ENCODE results near the gene PLA2G4E.

Gene PLA2G4E

GRCh38 chr15:41950127-41950483 is 70.7 kb downstream of the PLA2G4E start:
- peaks cover 0 to 11% of the 10 kb centered on the region in 2 donors for H3K36me3 ChIP-seq (ENCODE audit: control insufficient read depth in 2 of 2, insufficient read depth in 2 of 2, low read length in 2 of 2)
- no peak overlapping the region for H3K9ac ChIP-seq (ENCODE audit: low read length in 2 of 2)
- H3K27me3 ChIP-seq (ENCODE audit: control insufficient read depth in 1 of 2, insufficient read depth in 2 of 2, low read length in 2 of 2) = no peaks in the 10 kb centered on the region
- no peak overlapping the region for H3K27ac ChIP-seq (ENCODE audit: low read length)
- no peaks in the 10 kb centered on the region for H3K9me3 ChIP-seq (ENCODE audit: control insufficient read depth in 2 of 2, low read length in 2 of 2)
- H3K4me3 ChIP-seq (ENCODE audit: low read length in 2 of 2) = no peak overlapping the region
- H3K4me1 ChIP-seq (ENCODE audit: control insufficient read depth, insufficient read depth, low read length) = peaks cover 6% of the 10 kb centered on the region

- Histone ChIP-seq H3K4me3 (ENCODE audit: low read length in 2 of 2) (no peak overlapping the region), H3K27me3 (ENCODE audit: control insufficient read depth in 1 of 2, insufficient read depth in 2 of 2, low read length in 2 of 2) (no peaks in the 10 kb centered on the region), H3K4me1 (ENCODE audit: control insufficient read depth, insufficient read depth, low read length) (peaks cover 8% of the 10 kb centered on the region), H3K9me3 (ENCODE audit: control insufficient read depth in 2 of 2, low read length in 2 of 2) (no peaks in the 10 kb centered on the region), H3K27ac (ENCODE audit: low read length) (no peak overlapping the region), H3K9ac (ENCODE audit: low read length in 2 of 2) (no peak overlapping the region), H3K36me3 (ENCODE audit: control insufficient read depth in 2 of 2, insufficient read depth in 2 of 2, low read length in 2 of 2) (peaks cover 0 to 11% of the 10 kb centered on the region in 2 donors)
Measured at GRCh38 chr15:41949401-41950126, 71.3 kb downstream of the PLA2G4E start.

- Histone ChIP-seq H3K4me1 (ENCODE audit: control insufficient read depth, insufficient read depth, low read length) (peaks cover 19% of the 10 kb centered on the region), H3K27me3 (ENCODE audit: control insufficient read depth in 1 of 2, insufficient read depth in 2 of 2, low read length in 2 of 2) (no peaks in the 10 kb centered on the region), H3K9ac (ENCODE audit: low read length in 2 of 2) (no peak overlapping the region), H3K27ac (ENCODE audit: low read length) (no peak overlapping the region), H3K4me3 (ENCODE audit: low read length in 2 of 2) (no peak overlapping the region), H3K36me3 (ENCODE audit: control insufficient read depth in 2 of 2, insufficient read depth in 2 of 2, low read length in 2 of 2) (peaks cover 0 to 9% of the 10 kb centered on the region in 2 donors), H3K9me3 (ENCODE audit: control insufficient read depth in 2 of 2, low read length in 2 of 2) (no peaks in the 10 kb centered on the region)
Measured at GRCh38 chr15:41948490-41948889, 72.4 kb downstream of the PLA2G4E start.

GRCh38 chr15:41946970-41947369 is 73.9 kb downstream of the PLA2G4E start:
- Histone ChIP-seq H3K9me3 (ENCODE audit: control insufficient read depth in 2 of 2, low read length in 2 of 2) (no peaks in the 10 kb centered on the region), H3K4me3 (ENCODE audit: low read length in 2 of 2) (no peak overlapping the region), H3K27ac (ENCODE audit: low read length) (no peak overlapping the region), H3K9ac (ENCODE audit: low read length in 2 of 2) (no peak overlapping the region), H3K27me3 (ENCODE audit: control insufficient read depth in 1 of 2, insufficient read depth in 2 of 2, low read length in 2 of 2) (no peaks in the 10 kb centered on the region), H3K36me3 (ENCODE audit: control insufficient read depth in 2 of 2, insufficient read depth in 2 of 2, low read length in 2 of 2) (peaks cover 0 to 2% of the 10 kb centered on the region in 2 donors), H3K4me1 (ENCODE audit: control insufficient read depth, insufficient read depth, low read length) (peaks cover 19% of the 10 kb centered on the region)

- no peak overlapping the region for H3K9ac ChIP-seq (ENCODE audit: low read length in 2 of 2)
- H3K4me3 ChIP-seq (ENCODE audit: low read length in 2 of 2) = no peak overlapping the region
- H3K36me3 ChIP-seq (ENCODE audit: control insufficient read depth in 2 of 2, insufficient read depth in 2 of 2, low read length in 2 of 2) = no peaks in the 10 kb centered on the region
- H3K27me3 ChIP-seq (ENCODE audit: control insufficient read depth in 1 of 2, insufficient read depth in 2 of 2, low read length in 2 of 2) = no peaks in the 10 kb centered on the region
- H3K9me3 ChIP-seq (ENCODE audit: control insufficient read depth in 2 of 2, low read length in 2 of 2) = no peaks in the 10 kb centered on the region
- no peak overlapping the region for H3K27ac ChIP-seq (ENCODE audit: low read length)
- peaks cover 18% of the 10 kb centered on the region for H3K4me1 ChIP-seq (ENCODE audit: control insufficient read depth, insufficient read depth, low read length)
Measured at GRCh38 chr15:41945731-41946130, 75.1 kb downstream of the PLA2G4E start.

- peaks cover 0 to 3% of the 10 kb centered on the region in 2 donors for H3K36me3 ChIP-seq (ENCODE audit: control insufficient read depth in 2 of 2, insufficient read depth in 2 of 2, low read length in 2 of 2)
- no peaks in the 10 kb centered on the region for H3K27me3 ChIP-seq (ENCODE audit: control insufficient read depth in 1 of 2, insufficient read depth in 2 of 2, low read length in 2 of 2)
- peaks cover 17% of the 10 kb centered on the region for H3K4me1 ChIP-seq (ENCODE audit: control insufficient read depth, insufficient read depth, low read length)
- no peaks in the 10 kb centered on the region for H3K9me3 ChIP-seq (ENCODE audit: control insufficient read depth in 2 of 2, low read length in 2 of 2)
- H3K27ac ChIP-seq (ENCODE audit: low read length) = no peak overlapping the region
- H3K4me3 ChIP-seq (ENCODE audit: low read length in 2 of 2) = no peak overlapping the region
- H3K9ac ChIP-seq (ENCODE audit: low read length in 2 of 2) = no peak overlapping the region
Measured at GRCh38 chr15:41945221-41945620, 75.6 kb downstream of the PLA2G4E start.

- Histone ChIP-seq H3K27ac (ENCODE audit: low read length) (no peak overlapping the region), H3K4me3 (ENCODE audit: low read length in 2 of 2) (peak overlapping the region; percentile 20 to 47), H3K36me3 (ENCODE audit: control insufficient read depth in 2 of 2, insufficient read depth in 2 of 2, low read length in 2 of 2) (peaks cover 0 to 5% of the 10 kb centered on the region in 2 donors), H3K27me3 (ENCODE audit: control insufficient read depth in 1 of 2, insufficient read depth in 2 of 2, low read length in 2 of 2) (no peaks in the 10 kb centered on the region), H3K9me3 (ENCODE audit: control insufficient read depth in 2 of 2, low read length in 2 of 2) (no peaks in the 10 kb centered on the region), H3K9ac (ENCODE audit: low read length in 2 of 2) (peak overlapping the region in 1 of 2 donors; percentile 21), H3K4me1 (ENCODE audit: control insufficient read depth, insufficient read depth, low read length) (peaks cover 15% of the 10 kb centered on the region)
Measured at GRCh38 chr15:41944313-41944940, 76.4 kb downstream of the PLA2G4E start.

- Histone ChIP-seq H3K9ac (ENCODE audit: low read length in 2 of 2) (peak overlapping the region in 1 of 2 donors; percentile 21), H3K9me3 (ENCODE audit: control insufficient read depth in 2 of 2, low read length in 2 of 2) (no peaks in the 10 kb centered on the region), H3K4me3 (ENCODE audit: low read length in 2 of 2) (peak overlapping the region in 1 of 2 donors; percentile 47), H3K36me3 (ENCODE audit: control insufficient read depth in 2 of 2, insufficient read depth in 2 of 2, low read length in 2 of 2) (peaks cover 0 to 5% of the 10 kb centered on the region in 2 donors), H3K4me1 (ENCODE audit: control insufficient read depth, insufficient read depth, low read length) (peaks cover 15% of the 10 kb centered on the region), H3K27ac (ENCODE audit: low read length) (no peak overlapping the region), H3K27me3 (ENCODE audit: control insufficient read depth in 1 of 2, insufficient read depth in 2 of 2, low read length in 2 of 2) (no peaks in the 10 kb centered on the region)
Measured at GRCh38 chr15:41943543-41944312, 77.1 kb downstream of the PLA2G4E start.

GRCh38 chr15:41942886-41943285 is 78.0 kb downstream of the PLA2G4E start:
- Histone ChIP-seq H3K27me3 (ENCODE audit: control insufficient read depth in 1 of 2, insufficient read depth in 2 of 2, low read length in 2 of 2) (no peaks in the 10 kb centered on the region), H3K9me3 (ENCODE audit: control insufficient read depth in 2 of 2, low read length in 2 of 2) (no peaks in the 10 kb centered on the region), H3K4me1 (ENCODE audit: control insufficient read depth, insufficient read depth, low read length) (peaks cover 15% of the 10 kb centered on the region), H3K4me3 (ENCODE audit: low read length in 2 of 2) (no peak overlapping the region), H3K9ac (ENCODE audit: low read length in 2 of 2) (no peak overlapping the region), H3K27ac (ENCODE audit: low read length) (no peak overlapping the region), H3K36me3 (ENCODE audit: control insufficient read depth in 2 of 2, insufficient read depth in 2 of 2, low read length in 2 of 2) (peaks cover 0 to 5% of the 10 kb centered on the region in 2 donors)

- Histone ChIP-seq H3K9me3 (ENCODE audit: control insufficient read depth in 2 of 2, low read length in 2 of 2) (no peaks in the 10 kb centered on the region), H3K4me3 (ENCODE audit: low read length in 2 of 2) (no peak overlapping the region), H3K4me1 (ENCODE audit: control insufficient read depth, insufficient read depth, low read length) (peaks cover 15% of the 10 kb centered on the region), H3K27ac (ENCODE audit: low read length) (no peak overlapping the region), H3K27me3 (ENCODE audit: control insufficient read depth in 1 of 2, insufficient read depth in 2 of 2, low read length in 2 of 2) (no peaks in the 10 kb centered on the region), H3K36me3 (ENCODE audit: control insufficient read depth in 2 of 2, insufficient read depth in 2 of 2, low read length in 2 of 2) (peaks cover 0 to 5% of the 10 kb centered on the region in 2 donors), H3K9ac (ENCODE audit: low read length in 2 of 2) (no peak overlapping the region)
Measured at GRCh38 chr15:41941644-41942415, 79.0 kb downstream of the PLA2G4E start.

Data from stomach smooth muscle (tissue), 2 donors.